Central memory CD8-positive, alpha-beta T cell (primary cell): ENCODE measurements around the gene AIFM2.
"Not testable (repeated sequence)": the region's sequence is repeated elsewhere in the genome, so short reads cannot be mapped to it uniquely, and the experiment has no call there.

Experiments
- ATAC-seq: fragments of 150-1000 bp; cut with Tn5 transposase; replicated peaks from 2 replicates; pipeline ENCODE4 v1.10.0; 2022; ENCODE audit warnings: mild to moderate bottlenecking, moderate FRiP score, moderate number of reproducible peaks; ENCODE audit not compliant: poor library complexity, severe bottlenecking; ENCODE audit errors: extremely low read depth
- DNase-seq, 2 donors: peaks; one replicate each; pipeline ENCODE4 v3.0.0; 2021; ENCODE audit warnings: low spot score in 2 of 2
- H3K27ac Mint-ChIP-seq: one replicate; pipeline ENCODE4 v1.8.0; 2022; ENCODE audit warnings: low read depth, mild to moderate bottlenecking, moderate library complexity, mixed read lengths
- H3K27me3 Mint-ChIP-seq: one replicate; pipeline ENCODE4 v1.8.0; 2022; ENCODE audit warnings: mixed read lengths
- H3K36me3 Mint-ChIP-seq: one replicate; pipeline ENCODE4 v1.8.0; 2022; ENCODE audit warnings: mild to moderate bottlenecking, moderate library complexity, mixed read lengths; ENCODE audit not compliant: insufficient read depth
- H3K4me1 Mint-ChIP-seq: one replicate; pipeline ENCODE4 v1.8.0; 2022; ENCODE audit warnings: mixed read lengths
- H3K4me3 Mint-ChIP-seq: one replicate; pipeline ENCODE4 v1.8.0; 2022; ENCODE audit warnings: mild to moderate bottlenecking, moderate library complexity, mixed read lengths
- H3K9me3 Mint-ChIP-seq: one replicate; pipeline ENCODE4 v1.8.0; 2022; ENCODE audit warnings: mixed read lengths

AIFM2 gene

GRCh38 chr10:70132098-70133029 is at the start of gene AIFM2:
TSS of gene AIFM2 (minus strand) at chr10:70132825. CDS start at chr10:70124084, 8,741 bp downstream.
- DNase-seq (peak in 1 of 2 donors; percentile 23), ATAC-seq (peak; percentile 78)
- Mint-ChIP-seq H3K4me3 (peak within 1 kb of the TSS; percentile 89), H3K27ac (peak within 1 kb of the TSS; percentile 97), H3K9me3 (no peaks in the 10 kb centered on the region), H3K4me1 (peaks cover 29% of the 10 kb centered on the region), H3K36me3 (peaks cover 12% of the 10 kb centered on the region), H3K27me3 (no peaks in the 10 kb centered on the region)

GRCh38 chr10:70179209-70179608 is 46.6 kb upstream of the AIFM2 start:
- H3K27ac Mint-ChIP-seq, H3K36me3 Mint-ChIP-seq: not testable (repeated sequence)

GRCh38 chr10:70178139-70178725 is 45.6 kb upstream of the AIFM2 start:
- no peak overlapping the region for H3K4me3 Mint-ChIP-seq
- H3K27me3 Mint-ChIP-seq, result peaks cover 7% of the 10 kb centered on the region
- no peak overlapping the region for H3K27ac Mint-ChIP-seq
- H3K36me3 Mint-ChIP-seq, result no peaks in the 10 kb centered on the region
- no peak for ATAC-seq
- peaks cover 19% of the 10 kb centered on the region for H3K4me1 Mint-ChIP-seq
- no peaks in the 10 kb centered on the region for H3K9me3 Mint-ChIP-seq
- DNase-seq, result no peak

More at GRCh38 chr10:70179209-70179608, 46.6 kb upstream of the AIFM2 start:
- not testable (repeated sequence) for H3K9me3 Mint-ChIP-seq, ATAC-seq, H3K27me3 Mint-ChIP-seq, DNase-seq, H3K4me3 Mint-ChIP-seq
- H3K4me1 Mint-ChIP-seq, result peaks cover 13% of the 10 kb centered on the region

GRCh38 chr10:70176441-70176840 is 43.8 kb upstream of the AIFM2 start:
- Mint-ChIP-seq H3K27ac (no peak overlapping the region), H3K4me1 (peaks cover 19% of the 10 kb centered on the region), H3K9me3 (no peaks in the 10 kb centered on the region), H3K36me3 (no peaks in the 10 kb centered on the region), H3K4me3 (no peak overlapping the region), H3K27me3 (no peaks in the 10 kb centered on the region)
- DNase-seq (no peak), ATAC-seq (no peak)

GRCh38 chr10:70175516-70175915 is 42.9 kb upstream of the AIFM2 start:
- no peaks in the 10 kb centered on the region for H3K9me3 Mint-ChIP-seq
- no peak for ATAC-seq
- peaks cover 2% of the 10 kb centered on the region for H3K36me3 Mint-ChIP-seq
- H3K27ac Mint-ChIP-seq, result no peak overlapping the region
- peaks cover 19% of the 10 kb centered on the region for H3K4me1 Mint-ChIP-seq
- no peaks in the 10 kb centered on the region for H3K27me3 Mint-ChIP-seq
- H3K4me3 Mint-ChIP-seq, result no peak overlapping the region
- no peak for DNase-seq

- H3K36me3 Mint-ChIP-seq, result peaks cover 12% of the 10 kb centered on the region
- peaks cover 24% of the 10 kb centered on the region for H3K4me1 Mint-ChIP-seq
- DNase-seq (peak in 1 of 2 donors; percentile 20), ATAC-seq (peak; percentile 25)
- H3K9me3 Mint-ChIP-seq, result no peaks in the 10 kb centered on the region
- H3K27ac Mint-ChIP-seq, result peak overlapping the region; percentile 84
- H3K27me3 Mint-ChIP-seq, result no peaks in the 10 kb centered on the region
- peak overlapping the region; percentile 33 for H3K4me3 Mint-ChIP-seq
Observed at GRCh38 chr10:70174058-70174741, 41.6 kb upstream of the AIFM2 start.

- H3K36me3 Mint-ChIP-seq, result peaks cover 27% of the 10 kb centered on the region
- no peak for DNase-seq
- peak; percentile 21 for ATAC-seq
- peak overlapping the region; percentile 93 for H3K4me3 Mint-ChIP-seq
- H3K27ac Mint-ChIP-seq, result peak overlapping the region; percentile 96
- no peaks in the 10 kb centered on the region for H3K9me3 Mint-ChIP-seq
- H3K4me1 Mint-ChIP-seq, result peaks cover 54% of the 10 kb centered on the region
- no peaks in the 10 kb centered on the region for H3K27me3 Mint-ChIP-seq
Observed at GRCh38 chr10:70169649-70170364, 37.2 kb upstream of the AIFM2 start.

- Mint-ChIP-seq H3K27me3 (no peaks in the 10 kb centered on the region), H3K27ac (peak overlapping the region; percentile 96), H3K4me1 (peaks cover 50% of the 10 kb centered on the region), H3K9me3 (no peaks in the 10 kb centered on the region), H3K4me3 (peak overlapping the region; percentile 93), H3K36me3 (peaks cover 29% of the 10 kb centered on the region)
- no peak for DNase-seq
- peak; percentile 25 for ATAC-seq
Observed at GRCh38 chr10:70169011-70169410, 36.4 kb upstream of the AIFM2 start.

- peaks cover 39% of the 10 kb centered on the region for H3K36me3 Mint-ChIP-seq
- peak overlapping the region; percentile 27 for H3K4me3 Mint-ChIP-seq
- no peaks in the 10 kb centered on the region for H3K9me3 Mint-ChIP-seq
- no peaks in the 10 kb centered on the region for H3K27me3 Mint-ChIP-seq
- H3K27ac Mint-ChIP-seq, result peak overlapping the region; percentile 6
- ATAC-seq (no peak), DNase-seq (no peak)
- peaks cover 64% of the 10 kb centered on the region for H3K4me1 Mint-ChIP-seq
Observed at GRCh38 chr10:70167246-70167645, 34.6 kb upstream of the AIFM2 start.

GRCh38 chr10:70166394-70166793 is 33.8 kb upstream of the AIFM2 start:
- no peak overlapping the region for H3K4me3 Mint-ChIP-seq
- peaks cover 44% of the 10 kb centered on the region for H3K36me3 Mint-ChIP-seq
- no peaks in the 10 kb centered on the region for H3K9me3 Mint-ChIP-seq
- no peak for DNase-seq
- H3K27ac Mint-ChIP-seq, result no peak overlapping the region
- H3K4me1 Mint-ChIP-seq, result peaks cover 72% of the 10 kb centered on the region
- no peak for ATAC-seq
- H3K27me3 Mint-ChIP-seq, result no peaks in the 10 kb centered on the region

GRCh38 chr10:70164163-70164562 is 31.5 kb upstream of the AIFM2 start:
- H3K4me3 Mint-ChIP-seq, result peak overlapping the region; percentile 66
- DNase-seq, result no peak

GRCh38 chr10:70163448-70163847 is 30.8 kb upstream of the AIFM2 start:
- Mint-ChIP-seq H3K36me3 (peaks cover 41% of the 10 kb centered on the region), H3K4me1 (peaks cover 76% of the 10 kb centered on the region)
- no peak for ATAC-seq

More at GRCh38 chr10:70164163-70164562, 31.5 kb upstream of the AIFM2 start:
- Mint-ChIP-seq H3K36me3 (peaks cover 44% of the 10 kb centered on the region), H3K4me1 (peaks cover 83% of the 10 kb centered on the region), H3K27ac (peak overlapping the region; percentile 44), H3K9me3 (no peaks in the 10 kb centered on the region), H3K27me3 (no peaks in the 10 kb centered on the region)
- ATAC-seq, result no peak

More at GRCh38 chr10:70163448-70163847, 30.8 kb upstream of the AIFM2 start:
- Mint-ChIP-seq H3K27ac (peak overlapping the region; percentile 91), H3K27me3 (no peaks in the 10 kb centered on the region), H3K4me3 (peak overlapping the region; percentile 66), H3K9me3 (no peaks in the 10 kb centered on the region)
- DNase-seq, result no peak
